ENCODE data around the gene PCSK5.
"Not testable (repeated sequence)": the region's sequence is repeated elsewhere in the genome, so short reads cannot be mapped to it uniquely, and the experiment has no call there.

DNA sequence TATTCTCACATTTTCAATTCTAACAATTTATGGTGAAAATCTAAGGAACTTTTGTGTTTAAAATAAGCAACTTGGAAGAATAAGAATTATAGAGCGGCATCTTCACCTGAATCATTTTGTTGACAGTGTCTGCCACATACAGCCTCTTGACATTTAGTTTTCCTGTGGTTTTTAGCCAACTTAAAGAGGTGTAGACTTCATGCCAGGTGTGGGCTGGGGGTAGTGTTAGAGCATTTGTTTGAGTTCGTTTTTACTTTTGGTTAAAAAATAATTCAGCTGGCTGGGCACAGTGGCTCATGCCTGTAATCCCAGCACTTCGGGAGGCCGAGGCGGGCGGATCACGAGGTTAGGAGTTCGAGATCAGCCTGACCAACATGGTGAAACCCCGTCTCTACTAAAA, 72.8 kb downstream of the PCSK5 start:
- TF ChIP-seq, protein P1, sequence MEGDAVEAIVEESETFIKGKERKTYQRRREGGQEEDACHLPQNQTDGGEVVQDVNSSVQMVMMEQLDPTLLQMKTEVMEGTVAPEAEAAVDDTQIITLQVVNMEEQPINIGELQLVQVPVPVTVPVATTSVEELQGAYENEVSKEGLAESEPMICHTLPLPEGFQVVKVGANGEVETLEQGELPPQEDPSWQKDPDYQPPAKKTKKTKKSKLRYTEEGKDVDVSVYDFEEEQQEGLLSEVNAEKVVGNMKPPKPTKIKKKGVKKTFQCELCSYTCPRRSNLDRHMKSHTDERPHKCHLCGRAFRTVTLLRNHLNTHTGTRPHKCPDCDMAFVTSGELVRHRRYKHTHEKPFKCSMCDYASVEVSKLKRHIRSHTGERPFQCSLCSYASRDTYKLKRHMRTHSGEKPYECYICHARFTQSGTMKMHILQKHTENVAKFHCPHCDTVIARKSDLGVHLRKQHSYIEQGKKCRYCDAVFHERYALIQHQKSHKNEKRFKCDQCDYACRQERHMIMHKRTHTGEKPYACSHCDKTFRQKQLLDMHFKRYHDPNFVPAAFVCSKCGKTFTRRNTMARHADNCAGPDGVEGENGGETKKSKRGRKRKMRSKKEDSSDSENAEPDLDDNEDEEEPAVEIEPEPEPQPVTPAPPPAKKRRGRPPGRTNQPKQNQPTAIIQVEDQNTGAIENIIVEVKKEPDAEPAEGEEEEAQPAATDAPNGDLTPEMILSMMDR (IDR thresholded peaks at IDR 0.05): not testable (repeated sequence)
- TF ChIP-seq POLR2A (IDR thresholded peaks at IDR 0.05): not testable (repeated sequence)
